H9 (cell line): ENCODE results near the gene LZTS3. TPM values are rescaled to one million over a fixed set of nuclear protein-coding genes. Genes with fewer than 3 reads are reported as not detected.

ENCODE experiments used
- DNase-seq: peaks from one replicate; pipeline ENCODE4 v3.0.0-alpha.2; 2017
- H2AFZ ChIP-seq: one replicate; pipeline ENCODE4 v1.6.1; 2013; ENCODE audit warnings: mild to moderate bottlenecking, low read length, control low read depth, moderate library complexity
- H2AK5ac ChIP-seq: 2 replicates; pipeline ENCODE4 v1.6.1; 2013; ENCODE audit warnings: low read length, control low read depth, mixed read lengths; ENCODE audit not compliant: insufficient read length
- H2BK120ac ChIP-seq: one replicate; pipeline ENCODE4 v1.6.1; 2013; ENCODE audit warnings: low read depth, mild to moderate bottlenecking, low read length, control low read depth, inconsistent platforms; ENCODE audit not compliant: poor library complexity, severe bottlenecking
- H2BK12ac ChIP-seq: 2 replicates; pipeline ENCODE4 v1.6.1; 2013; ENCODE audit warnings: low read length, control low read depth, mixed read lengths, low read depth; ENCODE audit not compliant: insufficient read length
- H2BK15ac ChIP-seq: 2 replicates; pipeline ENCODE4 v1.6.1; 2013; ENCODE audit warnings: low read depth, low read length, control low read depth
- H2BK20ac ChIP-seq: one replicate; pipeline ENCODE4 v1.6.1; 2013; ENCODE audit warnings: low read depth, mild to moderate bottlenecking, low read length, control low read depth, inconsistent platforms; ENCODE audit not compliant: poor library complexity, severe bottlenecking
- H2BK5ac ChIP-seq: 2 replicates; pipeline ENCODE4 v1.6.1; 2013; ENCODE audit warnings: low read length, control low read depth, mixed read lengths; ENCODE audit not compliant: insufficient read length
- H3K14ac ChIP-seq: 2 replicates; pipeline ENCODE4 v1.6.1; 2013; ENCODE audit warnings: low read length, control low read depth; ENCODE audit not compliant: insufficient read depth
- H3K18ac ChIP-seq: 2 replicates; pipeline ENCODE4 v1.6.1; 2013; ENCODE audit warnings: low read depth, mild to moderate bottlenecking, mixed read lengths, low read length, control low read depth; ENCODE audit not compliant: insufficient read length
- H3K23ac ChIP-seq: 2 replicates; pipeline ENCODE4 v1.6.1; 2013; ENCODE audit warnings: low read length, control low read depth, mixed read lengths, low read depth; ENCODE audit not compliant: insufficient read length
- H3K23me2 ChIP-seq: 2 replicates; pipeline ENCODE4 v1.6.1; 2013; ENCODE audit warnings: low read depth, mild to moderate bottlenecking, mixed read lengths, low read length, control low read depth; ENCODE audit not compliant: insufficient read length, poor library complexity, severe bottlenecking
- H3K27ac ChIP-seq: 2 replicates; pipeline ENCODE4 v1.5.1; 2013; ENCODE audit warnings: low read length, control low read depth, mixed read lengths, low read depth; ENCODE audit not compliant: insufficient read length
- H3K27me3 ChIP-seq: 2 replicates; pipeline ENCODE4 v1.6.1; 2013; ENCODE audit warnings: low read length, control low read depth, inconsistent platforms; ENCODE audit not compliant: insufficient read depth
- H3K4ac ChIP-seq: 2 replicates; pipeline ENCODE4 v1.6.1; 2013; ENCODE audit warnings: low read depth, mild to moderate bottlenecking, control low read depth, inconsistent platforms, low read length, moderate library complexity
- H3K4me1 ChIP-seq: 2 replicates; pipeline ENCODE4 v1.6.1; 2013; ENCODE audit warnings: low read length, control low read depth, inconsistent platforms; ENCODE audit not compliant: insufficient read depth
- H3K4me2 ChIP-seq: 2 replicates; pipeline ENCODE4 v1.6.1; 2013; ENCODE audit warnings: low read length, control low read depth, mixed read lengths; ENCODE audit not compliant: insufficient read length, insufficient read depth
- H3K56ac ChIP-seq: 2 replicates; pipeline ENCODE4 v1.6.1; 2013; ENCODE audit warnings: low read depth, mild to moderate bottlenecking, mixed read lengths, low read length, control low read depth; ENCODE audit not compliant: insufficient read length
- H3K79me1 ChIP-seq: 2 replicates; pipeline ENCODE4 v1.6.1; 2013; ENCODE audit warnings: low read depth, mild to moderate bottlenecking, moderate library complexity, low read length, control low read depth, inconsistent platforms; ENCODE audit not compliant: insufficient read depth, poor library complexity, severe bottlenecking
- H3K79me2 ChIP-seq: 2 replicates; pipeline ENCODE4 v1.6.1; 2013; ENCODE audit warnings: low read length, control low read depth, inconsistent platforms; ENCODE audit not compliant: insufficient read depth
- H3K9ac ChIP-seq: 2 replicates; pipeline ENCODE4 v1.6.1; 2013; ENCODE audit warnings: low read length, control low read depth, mixed read lengths; ENCODE audit not compliant: insufficient read length; ENCODE audit errors: extremely low read depth
- H3K9me3 ChIP-seq: one replicate; pipeline ENCODE4 v1.6.1; 2013; ENCODE audit warnings: low read depth, low read length, inconsistent platforms; ENCODE audit not compliant: control insufficient read depth
- H3T11ph ChIP-seq: one replicate; pipeline ENCODE4 v1.6.1; 2013; ENCODE audit warnings: mild to moderate bottlenecking, low read length, control low read depth, inconsistent platforms
- H4K20me1 ChIP-seq: one replicate; pipeline ENCODE4 v1.6.1; 2013; ENCODE audit not compliant: control insufficient read depth, insufficient read length, insufficient read depth
- H4K5ac ChIP-seq: 2 replicates; pipeline ENCODE4 v1.6.1; 2013; ENCODE audit warnings: low read depth, mild to moderate bottlenecking, mixed read lengths, low read length, control low read depth; ENCODE audit not compliant: insufficient read length
- H4K8ac ChIP-seq: replicated peaks from 2 replicates; pipeline ENCODE4 v1.6.1; 2013; ENCODE audit warnings: low read length, control low read depth, mixed read lengths, low read depth; ENCODE audit not compliant: insufficient read length
- H4K91ac ChIP-seq: 2 replicates; pipeline ENCODE4 v1.6.1; 2013; ENCODE audit warnings: low read depth, mild to moderate bottlenecking, moderate library complexity, mixed read lengths, low read length, control low read depth; ENCODE audit not compliant: insufficient read length
- H3K27ac Mint-ChIP-seq, 3 experiments: 2 replicates in 2 of 3; 3 replicates in 1 of 3; pipeline ENCODE4 v1.8.0; 2020 to 2021; ENCODE audit warnings: mixed read lengths in 3 of 3, mild to moderate bottlenecking in 1 of 3, moderate library complexity in 1 of 3
- H3K27me3 Mint-ChIP-seq: 2 replicates; pipeline ENCODE4 v1.8.0; 2021; ENCODE audit warnings: low read depth, mild to moderate bottlenecking, moderate library complexity, mixed read lengths
- H3K36me3 Mint-ChIP-seq, 3 experiments: 2 replicates in 2 of 3; 3 replicates in 1 of 3; pipeline ENCODE4 v1.8.0; 2020 to 2021; ENCODE audit warnings: low read depth in 3 of 3, mixed read lengths in 3 of 3; ENCODE audit not compliant: insufficient read depth in 1 of 3
- H3K4me1 Mint-ChIP-seq, 2 experiments: 2 replicates each; pipeline ENCODE4 v1.8.0; 2020; ENCODE audit warnings: mixed read lengths in 2 of 2
- H3K4me3 Mint-ChIP-seq, 2 experiments: 2 replicates in 1 of 2; 3 replicates in 1 of 2; pipeline ENCODE4 v1.8.0; 2020 to 2021; ENCODE audit warnings: mild to moderate bottlenecking in 2 of 2, mixed read lengths in 2 of 2, moderate library complexity in 1 of 2
- H3K9me3 Mint-ChIP-seq, 2 experiments: 2 replicates in 1 of 2; 3 replicates in 1 of 2; pipeline ENCODE4 v1.8.0; 2020; ENCODE audit warnings: mild to moderate bottlenecking in 2 of 2, mixed read lengths in 2 of 2, moderate library complexity in 1 of 2
- CTCF ChIP-seq: fragments of 200-600 bp; sonication (generic); conservative IDR thresholded peaks from 3 replicates; pipeline ENCODE4 v1.8.0; 2021; ENCODE audit warnings: antibody characterized with exemption, mild to moderate bottlenecking
- WGBS: extraction: QIAGEN DNeasy Blood & Tissue Kit; methylation state at CpG from one replicate; pipeline ENCODE4 v1.1.7; 2013; ENCODE audit warnings: missing lambda C conversion rate, low lambda C conversion rate, mixed read lengths; ENCODE audit not compliant: insufficient read length; ENCODE audit errors: extremely low coverage; 5-methylcytosine and 5-hydroxymethylcytosine counted together
- total RNA-seq: library from RNA; stranded (reverse); gene quantifications from 2 replicates; pipeline ENCODE4 v1.2.1, GENCODE V29; 2021

The LZTS3 gene
- total RNA-seq, 1 experiment from 2014 or later: 20.8 TPM

DNA sequence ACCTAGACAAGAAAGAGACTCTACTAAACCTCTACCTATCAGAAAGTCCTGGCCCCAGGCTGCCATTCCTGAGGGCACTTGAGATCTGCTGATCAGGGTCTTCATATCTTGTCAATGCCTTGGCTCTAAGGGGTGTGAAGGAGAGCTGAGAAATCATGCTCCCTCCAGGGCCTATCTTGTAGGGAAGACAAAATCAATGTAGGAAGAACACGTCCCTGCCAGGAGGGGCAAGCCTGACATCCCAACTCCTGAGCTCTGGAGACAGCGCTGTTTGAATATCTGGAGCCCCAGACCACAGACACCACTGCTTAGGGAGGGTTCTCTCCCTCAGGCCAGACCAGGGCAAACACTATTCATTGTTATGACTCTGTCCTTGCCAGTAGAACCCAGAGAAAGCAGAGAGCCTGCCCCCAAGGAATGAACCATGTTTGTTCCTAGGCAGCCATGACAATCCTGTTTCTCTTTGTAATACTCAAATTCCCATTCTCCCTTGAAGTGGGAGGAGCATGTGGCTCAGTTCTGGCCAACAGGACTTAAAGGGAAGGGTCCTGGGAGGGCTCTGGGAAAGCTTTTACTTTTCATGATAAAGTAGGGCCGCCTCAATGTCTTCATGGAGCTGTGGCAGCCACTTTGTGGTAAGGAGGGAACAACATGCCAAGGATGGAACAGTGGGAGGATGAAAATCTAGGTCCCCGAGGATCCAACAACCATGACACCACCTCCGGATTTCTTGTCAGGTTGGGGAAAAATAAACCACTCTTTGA is 11.9 kb downstream of the LZTS3 start:
- Histone ChIP-seq H3K27ac (no peak overlapping the region), H3K14ac (no peak overlapping the region), H2BK20ac (no peak overlapping the region), H2BK120ac (no peak overlapping the region), H3K18ac (peak overlapping the region; percentile 18), H2BK12ac (no peak overlapping the region), H4K20me1 (no peaks in the 10 kb centered on the region), H3K23ac (no peak overlapping the region), H3K27me3 (no peaks in the 10 kb centered on the region), H3T11ph (no peak overlapping the region), H2AK5ac (no peak overlapping the region), H2BK5ac (no peak overlapping the region), H4K91ac (no peak overlapping the region), H3K9ac (no peak overlapping the region), H3K9me3 (no peaks in the 10 kb centered on the region), H2AFZ (no peak overlapping the region), H2BK15ac (no peak overlapping the region), H3K4me2 (no peak overlapping the region), H3K23me2 (peaks cover 3% of the 10 kb centered on the region), H3K79me2 (peaks cover 24% of the 10 kb centered on the region; the same call in 1 of the 2 replicates), H4K5ac (no peak overlapping the region), H3K79me1 (no peaks in the 10 kb centered on the region), H3K4me1 (peaks cover 2% of the 10 kb centered on the region; the same call in 1 of the 2 replicates), H4K8ac (no peak overlapping the region), H3K4ac (no peak overlapping the region), H3K56ac (no peak overlapping the region)
- DNase-seq: no peak
- Mint-ChIP-seq H3K36me3 (peaks cover 5 to 20% (median 7%) of the 10 kb centered on the region in 3 experiments; a peak in 4 of 7 replicates), H3K4me3 (peak overlapping the region; percentile 33 to 54; a peak in 2 of 5 replicates), H3K9me3 (no peaks in the 10 kb centered on the region; a peak in 1 of 5 replicates), H3K27ac (peak overlapping the region in 1 of 3 experiments; percentile 65; a peak in 3 of 7 replicates), H3K4me1 (peaks cover 13 to 27% of the 10 kb centered on the region in 2 experiments), H3K27me3 (no peaks in the 10 kb centered on the region)
- TF ChIP-seq CTCF: no peak
- whole genome bisulfite sequencing: no CpG with 5 or more reads among the region's 5 CpGs
